Coronary artery (tissue), 2 donors: Measurements from ENCODE around the gene NOXO1.

ENCODE experiments used
- DNase-seq: peaks from one replicate; pipeline ENCODE4 v3.0.0-alpha.2; 2017; ENCODE audit warnings: low spot score
- H3K27ac ChIP-seq, 2 donors: fragments of 200-600 bp; sonication (generic); one replicate each; pipeline ENCODE4 v1.5.1; 2016 to 2019
- H3K4me3 ChIP-seq: fragments of 200-600 bp; sonication (generic); 2 replicates; pipeline ENCODE4 v1.5.1; 2016; ENCODE audit warnings: mild to moderate bottlenecking, moderate library complexity
- TF ChIP-seq, protein P1 (sequence below): fragments of 200-600 bp; sonication (generic); IDR thresholded peaks from one replicate; pipeline ENCODE4 v1.5.1; 2019; ENCODE audit warnings: antibody characterized with exemption

The NOXO1 gene

DNA sequence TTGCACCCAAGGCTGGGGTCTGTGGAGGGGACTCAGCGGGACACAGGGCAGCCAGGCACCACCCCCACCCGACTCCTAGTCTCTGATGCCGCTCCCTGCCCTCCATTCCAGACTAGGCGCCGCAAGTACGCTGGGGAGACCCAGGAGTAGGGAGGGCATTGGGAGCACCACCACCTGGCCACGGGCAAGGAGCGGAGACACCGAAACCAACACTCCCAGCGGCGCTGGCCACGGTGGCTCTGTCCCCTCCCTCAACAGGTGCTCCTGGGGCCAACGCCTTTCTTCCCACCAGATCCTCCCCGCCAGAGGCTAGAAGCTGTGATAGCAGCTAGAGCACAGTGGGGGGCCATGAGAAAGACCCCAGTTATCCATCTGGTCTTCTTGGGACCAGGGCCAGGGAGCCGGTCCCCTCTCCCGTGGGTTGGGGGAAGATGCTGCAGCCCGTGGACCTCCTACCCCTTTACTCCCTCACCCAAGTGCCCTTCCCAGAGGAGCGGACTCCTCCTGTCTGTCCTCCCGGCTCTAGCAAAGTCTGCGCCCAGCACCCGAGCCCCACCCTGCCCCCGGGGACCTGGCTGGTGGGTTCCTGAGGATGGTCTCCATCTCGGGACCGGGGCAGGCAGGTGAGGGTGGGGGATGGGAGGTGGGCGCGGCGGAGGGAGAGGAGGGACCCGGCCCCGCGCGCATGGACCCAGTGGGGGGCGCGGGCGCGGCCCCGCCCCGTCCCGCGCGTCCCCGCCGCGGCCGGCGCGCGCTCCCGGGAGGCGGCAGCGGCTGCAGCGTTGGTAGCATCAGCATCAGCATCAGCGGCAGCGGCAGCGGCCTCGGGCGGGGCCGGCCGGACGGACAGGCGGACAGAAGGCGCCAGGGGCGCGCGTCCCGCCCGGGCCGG is 8.2 kb upstream of the NOXO1 start, which contains the start of gene SYNGR3:
Gene SYNGR3, plus strand, starts transcription at position 762 of the 892 bp plus-strand sequence. CDS start 133 bp downstream, outside the sequence.
- TF ChIP-seq, protein P1, sequence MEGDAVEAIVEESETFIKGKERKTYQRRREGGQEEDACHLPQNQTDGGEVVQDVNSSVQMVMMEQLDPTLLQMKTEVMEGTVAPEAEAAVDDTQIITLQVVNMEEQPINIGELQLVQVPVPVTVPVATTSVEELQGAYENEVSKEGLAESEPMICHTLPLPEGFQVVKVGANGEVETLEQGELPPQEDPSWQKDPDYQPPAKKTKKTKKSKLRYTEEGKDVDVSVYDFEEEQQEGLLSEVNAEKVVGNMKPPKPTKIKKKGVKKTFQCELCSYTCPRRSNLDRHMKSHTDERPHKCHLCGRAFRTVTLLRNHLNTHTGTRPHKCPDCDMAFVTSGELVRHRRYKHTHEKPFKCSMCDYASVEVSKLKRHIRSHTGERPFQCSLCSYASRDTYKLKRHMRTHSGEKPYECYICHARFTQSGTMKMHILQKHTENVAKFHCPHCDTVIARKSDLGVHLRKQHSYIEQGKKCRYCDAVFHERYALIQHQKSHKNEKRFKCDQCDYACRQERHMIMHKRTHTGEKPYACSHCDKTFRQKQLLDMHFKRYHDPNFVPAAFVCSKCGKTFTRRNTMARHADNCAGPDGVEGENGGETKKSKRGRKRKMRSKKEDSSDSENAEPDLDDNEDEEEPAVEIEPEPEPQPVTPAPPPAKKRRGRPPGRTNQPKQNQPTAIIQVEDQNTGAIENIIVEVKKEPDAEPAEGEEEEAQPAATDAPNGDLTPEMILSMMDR: no peak
- Histone ChIP-seq H3K27ac (no peak within 1 kb of the TSS), H3K4me3 (peak within 1 kb of the TSS; percentile 58)
- no peak for DNase-seq

DNA sequence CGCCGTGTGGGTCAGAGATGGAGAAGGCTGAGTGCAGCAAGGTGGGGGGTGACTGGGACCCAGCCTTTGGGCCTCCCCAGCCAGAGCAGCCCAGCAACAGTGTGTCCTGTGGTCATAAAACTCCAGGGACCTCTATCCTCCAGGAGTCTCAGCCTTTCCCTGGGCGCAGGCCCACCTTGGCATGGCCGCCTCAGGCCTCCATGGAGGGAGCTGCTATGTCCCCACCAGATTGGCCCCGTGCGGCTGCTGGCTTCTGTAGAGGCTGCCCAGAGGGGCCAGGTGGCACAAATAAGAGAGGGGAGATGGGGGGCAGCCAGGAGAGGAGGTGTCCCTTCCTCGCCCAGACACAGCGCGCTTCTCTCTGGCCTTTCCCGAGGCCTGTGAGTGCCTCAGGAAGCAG is 5.9 kb upstream of the NOXO1 start:
- H3K27ac ChIP-seq: no peak overlapping the region
- H3K4me3 ChIP-seq: no peak overlapping the region
- TF ChIP-seq, protein P1: no peak
- no peak for DNase-seq

- no peak for DNase-seq
- TF ChIP-seq, protein P1: no peak
- Histone ChIP-seq H3K4me3 (no peak overlapping the region), H3K27ac (no peak overlapping the region)
These were observed 4.3 kb upstream of the NOXO1 start for GRCh38 chr16:1985466-1986150.

DNA sequence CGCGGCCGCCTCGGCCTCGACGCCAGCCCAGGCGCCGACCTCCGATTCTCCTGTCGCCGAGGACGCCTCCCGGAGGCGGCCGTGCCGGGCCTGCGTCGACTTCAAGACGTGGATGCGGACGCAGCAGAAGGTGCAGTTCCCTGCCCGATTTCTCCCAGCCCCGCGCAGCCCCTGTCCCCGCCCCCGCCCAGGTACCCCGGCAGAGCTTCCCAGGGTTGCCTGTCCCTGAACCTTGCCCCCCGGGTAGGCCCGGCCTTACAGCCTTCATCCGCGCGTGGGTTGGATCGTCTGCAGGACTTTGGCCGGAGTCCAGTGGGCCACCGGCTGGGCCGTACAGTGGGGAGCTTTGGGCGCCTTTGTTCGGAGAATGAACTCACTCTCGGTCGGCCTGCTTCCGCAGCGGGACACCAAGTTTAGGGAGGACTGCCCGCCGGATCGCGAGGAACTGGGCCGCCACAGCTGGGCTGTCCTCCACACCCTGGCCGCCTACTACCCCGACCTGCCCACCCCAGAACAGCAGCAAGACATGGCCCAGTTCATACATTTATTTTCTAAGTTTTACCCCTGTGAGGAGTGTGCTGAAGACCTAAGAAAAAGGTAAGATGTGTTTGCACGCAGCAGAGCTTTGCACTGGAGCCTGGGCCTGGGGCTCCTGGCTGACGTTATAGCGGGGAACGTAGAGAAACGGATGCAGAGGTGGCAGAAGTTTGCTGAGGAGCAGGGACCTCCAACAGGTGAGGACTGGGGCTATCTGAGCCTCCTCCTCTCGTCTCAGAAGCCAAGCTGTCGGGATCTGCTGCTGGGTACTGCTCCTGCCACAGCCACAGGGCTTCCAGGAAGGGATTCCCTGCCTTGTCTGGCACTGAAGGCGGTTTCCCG is 3.3 kb upstream of the NOXO1 start:
- peak overlapping the region; percentile 97 for H3K4me3 ChIP-seq
- TF ChIP-seq, protein P1: no peak
- H3K27ac ChIP-seq: peak overlapping the region in 1 of 2 donors; percentile 88
- DNase-seq: no peak

DNA sequence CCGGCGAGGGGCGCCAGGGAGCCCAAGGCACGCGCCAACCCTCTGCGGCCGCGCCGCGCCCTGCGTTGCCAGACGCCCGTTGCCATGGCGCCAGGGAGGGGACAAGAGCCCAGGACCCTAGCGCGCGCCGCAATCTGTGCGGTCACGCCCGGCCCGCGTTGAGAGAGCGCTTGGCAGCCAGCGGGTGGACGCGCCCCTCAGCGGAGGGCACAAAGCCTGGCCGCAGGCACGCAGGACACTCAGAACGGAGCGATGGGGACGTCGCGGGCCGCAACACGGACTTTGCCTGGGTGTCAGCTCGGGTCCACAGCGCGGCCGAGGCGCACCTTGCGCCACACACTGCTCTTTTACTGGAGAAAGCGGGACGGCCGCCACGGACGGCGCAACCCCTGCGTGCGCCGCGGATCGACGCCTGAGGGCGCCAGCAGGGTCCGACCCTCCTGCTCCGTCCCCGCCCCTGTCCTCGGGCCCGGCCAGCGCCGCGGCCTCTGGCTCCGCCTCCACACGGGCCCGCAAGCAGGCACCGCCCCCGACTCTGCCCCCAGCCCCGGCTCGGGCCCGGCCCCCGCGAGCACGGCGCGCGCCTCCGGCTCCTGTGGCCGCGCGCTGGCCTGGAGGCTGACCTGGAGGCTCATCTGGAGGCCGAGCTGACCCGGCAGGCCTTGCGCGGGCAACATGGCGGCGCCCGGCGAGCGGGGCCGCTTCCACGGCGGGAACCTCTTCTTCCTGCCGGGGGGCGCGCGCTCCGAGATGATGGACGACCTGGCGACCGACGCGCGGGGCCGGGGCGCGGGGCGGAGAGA is 2.5 kb upstream of the NOXO1 start, which contains the start of gene GFER:
Gene GFER, plus strand, starts transcription at position 650 of the 803 bp plus-strand sequence. Its CDS starts 26 bp downstream, at position 676.
- TF ChIP-seq, protein P1: no peak
- DNase-seq: peak; percentile 93
- Histone ChIP-seq H3K4me3 (peak within 1 kb of the TSS; percentile 97), H3K27ac (peak within 1 kb of the TSS in 1 of 2 donors; percentile 88)
